Measurements from ENCODE around the gene SH2B3.
"Not testable (repeated sequence)": the region's sequence is repeated elsewhere in the genome, so short reads cannot be mapped to it uniquely, and the experiment has no call there.

Gene SH2B3

DNA sequence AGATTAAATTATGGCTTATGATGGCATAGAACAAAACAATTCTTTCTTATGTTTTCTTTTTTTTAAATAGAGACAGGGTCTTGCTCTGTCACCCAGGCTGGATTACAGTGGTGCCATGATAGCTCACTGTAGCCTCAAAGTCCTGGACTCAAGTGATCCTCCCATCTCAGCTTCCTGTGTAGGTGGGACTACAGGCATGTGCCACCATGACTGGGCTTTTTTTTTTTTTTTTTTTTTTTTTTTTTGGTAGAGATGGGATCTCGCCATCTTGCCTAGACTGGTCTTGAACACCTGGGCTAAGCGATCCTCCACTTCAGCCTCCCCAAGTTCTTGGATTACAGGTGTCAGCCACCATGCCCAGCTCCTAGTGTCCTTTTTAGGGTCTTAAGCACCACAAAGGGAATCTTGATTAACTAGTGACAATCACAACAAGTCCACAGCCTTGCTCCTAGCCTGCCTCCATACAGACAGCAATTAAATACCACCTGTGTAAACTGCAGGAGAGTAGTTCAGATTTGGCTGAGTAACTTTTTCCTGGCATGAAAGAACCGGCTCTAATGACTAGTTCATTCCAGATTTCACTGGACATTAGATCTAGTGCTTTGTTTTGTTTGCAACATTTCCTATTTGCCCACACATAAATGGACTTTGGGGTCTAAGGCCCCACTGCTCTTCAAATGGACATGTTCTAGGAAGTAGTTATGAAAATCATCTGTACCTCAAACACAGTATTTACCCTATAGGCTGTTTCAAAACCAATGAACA, 61.6 kb downstream of the SH2B3 start:
- no peak for DNase-seq

DNA sequence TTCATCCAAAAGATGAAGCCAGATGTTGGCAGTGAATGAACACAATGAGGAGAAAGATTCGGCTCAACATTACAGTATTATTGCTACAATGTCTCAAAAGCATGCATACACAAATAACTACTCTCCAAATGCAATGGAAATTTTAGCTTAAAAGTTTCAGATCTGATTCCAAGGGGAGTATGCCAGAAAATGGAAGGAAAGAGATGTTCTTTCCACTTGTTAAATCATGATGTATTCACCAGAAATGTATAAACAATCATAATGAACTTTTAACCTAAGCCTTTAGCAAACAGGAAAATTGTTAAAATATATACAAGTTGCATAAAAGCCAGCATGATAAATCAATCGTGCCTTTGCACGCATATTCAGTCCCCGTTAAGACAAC, 62.1 kb downstream of the SH2B3 start:
- no peak for DNase-seq

DNA sequence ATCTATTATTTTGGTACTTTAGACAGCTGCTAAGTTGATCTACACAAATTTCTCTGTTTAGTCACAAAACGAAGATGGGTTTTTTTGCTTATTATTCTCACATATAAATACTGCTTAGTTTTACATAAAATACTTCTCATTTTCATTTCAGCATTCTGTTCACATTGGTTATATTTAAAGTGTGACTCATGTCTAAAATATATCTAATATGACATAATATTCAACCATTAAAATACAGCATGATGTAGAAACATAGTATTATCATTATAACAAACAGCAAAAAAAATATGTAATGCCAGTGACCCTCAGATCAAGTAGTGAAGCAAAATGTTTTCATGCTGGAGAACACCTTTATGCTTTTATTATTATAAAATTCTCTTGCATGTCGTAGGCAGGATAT, 63.7 kb downstream of the SH2B3 start:
- no peak for DNase-seq

DNA sequence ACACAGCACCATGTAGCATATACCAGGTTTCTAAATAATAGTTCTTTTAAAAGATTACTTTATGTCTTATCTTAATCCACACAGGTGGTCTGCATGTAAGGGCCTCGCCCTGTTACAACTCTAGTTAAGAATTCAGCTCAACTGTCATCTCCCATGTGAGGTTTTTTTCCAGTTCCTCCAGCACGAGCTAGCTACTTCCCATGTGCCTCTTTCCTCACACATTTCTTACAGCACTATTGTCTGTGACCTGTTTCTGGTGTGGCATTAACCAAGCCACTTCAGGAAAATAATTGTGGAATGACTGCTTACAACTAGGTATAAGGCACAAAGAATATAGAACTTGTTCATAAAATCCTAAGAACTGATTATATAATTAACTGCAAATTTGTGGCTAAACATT, 65.5 kb downstream of the SH2B3 start:
- no peak for DNase-seq

DNA sequence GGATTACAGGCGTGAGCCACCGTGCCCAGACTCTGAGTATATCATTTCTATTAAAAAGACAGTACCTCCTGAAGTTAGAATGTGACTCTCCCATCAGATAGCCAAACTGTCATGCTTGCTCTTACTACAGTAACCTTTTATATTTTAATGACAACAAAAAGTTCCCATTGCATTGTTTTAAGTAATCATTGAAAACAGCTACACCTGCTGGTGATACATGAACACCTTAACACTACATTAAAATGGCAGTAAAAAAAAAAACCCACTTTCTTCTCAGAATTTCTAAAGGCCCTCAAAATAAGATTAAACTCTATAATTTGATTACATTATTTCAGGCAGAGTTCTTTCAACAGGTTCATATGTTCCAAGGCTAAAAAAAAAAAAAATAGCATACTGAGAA, 76.7 kb downstream of the SH2B3 start:
- peak; percentile 8 for DNase-seq

DNA sequence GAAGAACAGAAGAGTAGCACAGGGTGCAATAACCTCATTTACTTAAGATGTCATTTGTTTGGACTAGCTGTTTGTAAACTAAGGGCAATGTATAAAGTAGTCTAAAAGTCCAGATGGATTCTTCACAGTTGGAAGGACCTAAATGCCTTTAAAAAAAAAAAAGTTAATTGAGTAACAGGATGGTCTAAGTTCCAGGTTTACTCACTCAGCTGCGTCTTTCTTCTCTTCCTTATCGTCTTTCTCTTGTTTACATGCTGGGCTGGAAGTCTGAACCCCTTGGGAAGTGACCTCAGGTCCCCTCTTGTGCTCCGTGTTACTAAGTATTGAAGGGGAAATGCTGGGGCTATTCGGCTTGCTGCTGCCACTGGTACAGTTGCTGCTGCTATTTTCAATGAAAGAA, 82.5 kb downstream of the SH2B3 start:
- DNase-seq = no peak

DNA sequence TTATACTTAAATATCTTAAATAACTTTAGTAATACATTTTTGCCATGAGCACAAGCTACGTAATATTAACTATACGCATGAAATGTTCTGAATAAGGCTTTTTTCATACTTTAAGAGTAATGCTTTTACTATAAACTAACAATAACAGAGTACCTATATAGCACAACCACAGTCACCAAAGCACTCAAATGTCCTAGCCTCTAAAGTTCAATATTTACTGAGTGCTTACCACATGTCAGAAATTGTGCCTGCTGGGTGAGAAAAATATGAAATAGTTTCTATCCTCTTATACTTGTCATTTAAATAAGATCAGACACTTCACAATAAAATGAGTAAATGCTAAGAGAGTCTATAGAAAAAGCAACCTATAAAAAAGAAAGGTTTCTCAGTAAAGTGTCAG, 83.1 kb downstream of the SH2B3 start:
- DNase-seq = no peak

DNA sequence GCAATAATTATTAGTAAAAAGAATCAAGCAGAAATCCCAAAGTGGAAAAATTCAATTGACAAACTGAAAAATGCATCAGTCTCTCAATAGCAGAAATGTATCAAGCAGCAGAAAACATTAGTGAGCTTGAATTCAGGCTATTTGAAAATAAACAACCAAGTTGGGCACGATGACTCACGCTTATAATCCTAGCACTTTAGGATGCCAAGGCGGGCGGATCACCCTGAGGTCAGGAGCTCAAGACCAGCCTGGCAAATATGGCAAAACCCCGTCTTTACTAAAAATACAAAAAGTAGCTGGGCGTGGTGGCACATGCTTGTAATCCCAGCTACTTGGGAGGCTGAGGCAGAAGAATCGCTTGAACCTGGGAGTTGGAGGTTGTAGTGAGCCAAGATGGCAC, 87.3 kb downstream of the SH2B3 start:
- not testable (repeated sequence) for DNase-seq

DNA sequence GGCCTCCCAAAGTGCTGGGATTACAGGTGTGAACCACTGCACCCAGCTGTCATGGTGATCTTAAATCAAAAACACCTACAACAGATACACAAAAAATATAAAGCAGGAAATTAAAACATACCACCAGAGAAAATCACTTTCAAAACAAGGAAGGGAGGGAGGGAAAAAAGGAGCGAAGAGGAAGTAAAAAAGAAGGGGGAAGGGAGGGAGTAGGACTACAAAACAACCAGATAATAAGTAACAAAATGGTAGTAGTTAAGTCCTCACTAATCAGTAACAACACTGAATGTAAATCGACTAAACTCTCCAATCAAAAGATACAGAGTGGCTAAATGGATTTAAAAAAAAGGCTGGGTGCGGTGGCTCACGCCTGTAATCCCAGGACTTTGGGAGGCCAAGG, 89.0 kb downstream of the SH2B3 start:
- no peak for DNase-seq

Measured in central memory CD4-positive, alpha-beta T cell (primary cell).